Thymus (tissue), 11 donors: ENCODE data around the gene ARMC7. TPM values are rescaled to one million over a fixed set of nuclear protein-coding genes. Genes with fewer than 3 reads are reported as not detected.

Experiments used
- DNase-seq, 9 donors: peaks; one replicate each; pipeline ENCODE4 v3.0.0-alpha.2; 2013; ENCODE audit warnings: low spot score in 9 of 9, low read depth in 6 of 9, missing footprints in 1 of 9
- H3K27ac ChIP-seq, 2 donors: one replicate each; pipeline ENCODE4 v1.5.1; 2013; ENCODE audit warnings: control low read depth in 1 of 2, low read depth in 1 of 2, low read length in 1 of 2, mild to moderate bottlenecking in 1 of 2, moderate library complexity in 1 of 2
- H3K27me3 ChIP-seq, 2 donors: one replicate each; pipeline ENCODE4 v1.5.1; 2013; ENCODE audit warnings: low read length in 1 of 2; ENCODE audit not compliant: control insufficient read depth in 2 of 2, insufficient read depth in 1 of 2
- H3K36me3 ChIP-seq, 2 donors: one replicate each; pipeline ENCODE4 v1.5.1; 2013; ENCODE audit warnings: low read length in 1 of 2, mild to moderate bottlenecking in 1 of 2, moderate library complexity in 1 of 2; ENCODE audit not compliant: control insufficient read depth in 2 of 2, insufficient read depth in 2 of 2
- H3K4me1 ChIP-seq, 2 donors: one replicate each; pipeline ENCODE4 v1.5.1; 2013; ENCODE audit warnings: low read length in 2 of 2; ENCODE audit not compliant: control insufficient read depth in 2 of 2, insufficient read depth in 2 of 2
- H3K4me3 ChIP-seq, 2 donors: one replicate each; pipeline ENCODE4 v1.5.1; 2013; ENCODE audit warnings: low read length in 2 of 2, control low read depth in 1 of 2, mild to moderate bottlenecking in 1 of 2
- H3K9me3 ChIP-seq, 2 donors: one replicate each; pipeline ENCODE4 v1.5.1; 2013; ENCODE audit warnings: low read length in 1 of 2, mild to moderate bottlenecking in 1 of 2; ENCODE audit not compliant: control insufficient read depth in 2 of 2, insufficient read depth in 1 of 2
- WGBS: extraction: QIAGEN DNeasy Blood & Tissue Kit; methylation state at CpG from one replicate; pipeline ENCODE4 v1.1.7; 2013; 5-methylcytosine and 5-hydroxymethylcytosine counted together
- polyA plus RNA-seq: library from polyadenylated mRNA; stranded (reverse); fragments of 200-250 nt; gene quantifications from one replicate; pipeline ENCODE4 v1.2.3, GENCODE V29; 2013
- total RNA-seq: library from RNA; stranded (reverse); fragments of 120-200 nt; gene quantifications from one replicate; pipeline ENCODE4 v1.2.4, GENCODE V29; 2013
- donor health status: healthy.

Gene ARMC7
- total and polyA plus RNA-seq, 2 donors, result 4.3 to 10.0 TPM

DNA sequence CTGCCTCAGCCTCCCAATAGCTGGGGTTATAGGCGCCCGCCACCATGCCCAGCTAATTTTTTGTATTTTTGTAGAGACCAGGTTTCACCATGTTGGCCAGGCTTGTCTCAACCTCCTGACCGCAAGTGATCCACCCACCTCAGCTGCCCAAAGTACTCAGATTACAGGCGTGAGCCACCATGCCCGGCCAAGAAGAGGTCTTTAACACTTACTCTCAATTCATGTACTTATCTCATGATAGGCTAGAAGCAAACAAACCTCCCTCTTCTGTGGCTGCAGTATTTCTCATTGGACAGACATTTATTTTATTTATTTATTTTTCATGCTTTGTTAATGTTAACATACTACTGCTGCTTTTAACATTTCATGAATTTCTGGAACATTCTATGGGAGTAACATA is 28.8 kb downstream of the ARMC7 start:
- peaks cover 36 to 70% of the 10 kb centered on the region in 2 donors for H3K36me3 ChIP-seq
- H3K27me3 ChIP-seq, result no peaks in the 10 kb centered on the region
- peaks cover 0 to 6% of the 10 kb centered on the region in 2 donors for H3K4me1 ChIP-seq
- DNase-seq, result no peak
- WGBS, result 94% methylated on average over 5 of the region's 5 CpGs
- H3K27ac ChIP-seq, result no peak overlapping the region
- H3K4me3 ChIP-seq, result no peak overlapping the region
- no peaks in the 10 kb centered on the region for H3K9me3 ChIP-seq

DNA sequence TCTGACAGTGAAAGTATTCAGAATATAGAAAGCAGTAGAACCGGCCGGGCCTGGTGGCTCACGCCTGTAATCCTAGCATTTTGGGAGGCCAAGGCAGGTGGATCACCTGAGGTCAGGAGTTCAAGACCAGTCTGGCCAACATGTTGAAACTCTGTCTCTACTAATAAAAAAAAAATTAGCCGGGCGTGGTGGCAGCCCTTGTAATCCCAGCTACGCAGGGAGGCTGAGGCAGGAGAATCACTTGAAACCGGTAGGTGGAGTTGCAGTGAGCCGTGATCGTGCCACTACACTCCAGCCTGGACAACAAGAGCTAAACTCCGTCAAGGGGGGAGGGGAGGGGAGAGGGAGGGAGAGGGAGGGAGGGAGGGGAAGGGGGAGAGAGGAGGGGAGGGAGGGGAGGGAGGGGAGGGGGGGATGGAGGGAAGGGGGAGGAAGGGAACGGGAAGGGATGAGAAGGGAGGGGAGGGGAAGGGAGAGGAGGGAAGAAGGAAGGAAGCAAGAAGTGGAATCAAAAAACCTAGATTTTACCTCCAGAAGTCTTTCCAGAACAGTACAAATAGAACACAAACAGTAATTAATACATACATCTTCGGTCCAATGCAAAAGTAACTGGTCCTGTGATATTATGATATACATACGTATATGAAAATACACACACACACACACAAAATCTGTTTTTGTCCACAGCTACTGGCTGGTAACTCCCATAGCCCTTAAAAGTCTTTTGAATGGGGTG is 32.6 kb downstream of the ARMC7 start:
- Histone ChIP-seq H3K27me3 (no peaks in the 10 kb centered on the region), H3K4me3 (no peak overlapping the region), H3K36me3 (peaks cover 59 to 83% of the 10 kb centered on the region in 2 donors), H3K4me1 (peaks cover 0 to 6% of the 10 kb centered on the region in 2 donors), H3K27ac (no peak overlapping the region), H3K9me3 (no peaks in the 10 kb centered on the region)
- WGBS, result 94% methylated on average over 13 of the region's 13 CpGs
- no peak for DNase-seq

DNA sequence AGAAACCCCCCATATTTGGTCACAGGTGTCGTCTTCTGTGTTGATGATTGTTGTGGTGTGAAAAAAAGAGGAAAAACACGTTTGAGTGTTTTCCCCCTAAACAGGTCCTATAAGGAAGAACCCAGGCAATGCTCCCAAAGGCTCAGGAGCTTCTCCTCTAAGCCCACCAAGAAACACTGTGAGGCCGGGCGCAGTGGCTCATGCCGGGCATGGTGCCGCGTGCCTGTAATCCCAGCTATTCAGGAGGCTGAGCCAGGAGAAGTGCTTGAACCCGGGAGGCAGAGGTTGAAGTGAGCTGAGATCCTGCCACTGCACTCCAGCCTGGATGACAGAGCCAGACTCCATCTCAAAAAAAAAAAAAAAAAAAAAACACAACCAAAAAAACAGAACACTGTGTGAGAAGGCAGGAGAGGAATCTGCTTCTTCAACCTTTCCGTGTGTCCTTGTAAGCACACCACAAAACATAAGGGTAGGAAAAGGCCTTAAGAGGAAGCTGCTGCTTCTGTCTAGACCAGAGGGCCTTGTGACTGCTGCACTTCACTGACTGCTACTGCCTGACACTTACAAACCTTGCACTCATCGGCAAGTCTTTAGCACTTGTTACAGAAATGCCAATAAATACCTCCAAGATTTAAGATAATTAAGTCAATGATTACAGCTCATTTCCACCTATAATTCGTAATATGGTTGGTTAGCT is 35.2 kb downstream of the ARMC7 start:
- Histone ChIP-seq H3K9me3 (no peaks in the 10 kb centered on the region), H3K27me3 (no peaks in the 10 kb centered on the region), H3K27ac (no peak overlapping the region), H3K36me3 (peaks cover 60 to 82% of the 10 kb centered on the region in 2 donors), H3K4me3 (no peak overlapping the region), H3K4me1 (peaks cover 0 to 6% of the 10 kb centered on the region in 2 donors)
- no peak for DNase-seq
- 95% methylated on average over 11 of the region's 11 CpGs for WGBS

DNA sequence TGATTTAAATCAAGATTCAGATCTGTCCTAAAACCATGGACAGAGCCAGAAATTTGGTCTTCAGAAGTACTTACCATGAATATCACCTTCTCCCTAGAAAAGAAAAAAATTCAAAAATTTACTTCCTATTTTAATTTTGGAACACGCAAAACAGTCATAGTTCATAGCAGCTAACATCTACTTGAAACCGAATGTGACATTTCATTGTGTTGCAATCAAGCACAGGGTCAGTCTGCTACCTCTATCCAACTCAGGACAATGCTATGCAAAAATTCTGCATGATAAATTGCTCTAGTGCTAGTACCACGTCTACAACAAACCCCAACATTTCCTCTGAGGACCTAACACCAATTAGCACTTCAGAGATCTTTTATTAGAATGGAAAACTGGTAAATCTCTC is 36.8 kb downstream of the ARMC7 start:
- Histone ChIP-seq H3K27ac (no peak overlapping the region), H3K4me1 (no peaks in the 10 kb centered on the region), H3K4me3 (no peak overlapping the region), H3K36me3 (peaks cover 52 to 67% of the 10 kb centered on the region in 2 donors), H3K27me3 (no peaks in the 10 kb centered on the region), H3K9me3 (no peaks in the 10 kb centered on the region)
- WGBS, result 98% methylated on average over 3 of the region's 3 CpGs
- no peak for DNase-seq

DNA sequence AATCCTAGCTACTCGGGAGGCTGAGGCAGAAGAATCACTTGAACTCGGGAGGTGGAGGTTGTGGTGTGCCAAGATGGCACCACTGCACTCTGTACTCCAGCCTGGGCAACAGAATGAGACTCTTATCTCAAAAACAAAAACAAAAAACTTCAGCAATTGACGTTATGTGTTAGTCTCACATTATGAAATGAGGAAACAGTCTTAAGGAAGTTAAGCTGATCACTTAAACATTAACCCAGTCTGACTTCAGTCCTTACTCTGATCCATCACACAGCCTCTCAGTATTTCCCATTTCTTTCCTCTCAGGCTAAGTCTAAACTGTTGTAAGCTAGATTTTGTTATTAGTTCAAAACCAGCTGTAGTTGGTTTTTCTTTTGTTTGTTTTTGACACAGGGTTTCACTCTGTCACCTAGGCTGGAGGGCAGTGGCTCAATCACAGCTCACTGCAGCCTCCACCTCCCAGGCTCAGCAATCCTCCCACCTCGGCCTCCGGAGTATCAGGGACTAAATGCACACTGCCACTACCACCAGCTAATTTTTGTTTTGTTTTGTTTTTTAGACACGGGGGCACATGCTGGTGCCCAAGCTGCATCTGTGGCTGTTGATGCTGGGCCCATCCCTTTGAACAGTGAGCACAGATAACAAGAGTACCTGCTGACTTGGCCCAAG is 38.2 kb downstream of the ARMC7 start:
- Histone ChIP-seq H3K36me3 (peaks cover 45 to 56% of the 10 kb centered on the region in 2 donors), H3K4me3 (no peak overlapping the region), H3K4me1 (peaks cover 5 to 6% of the 10 kb centered on the region in 2 donors), H3K27me3 (no peaks in the 10 kb centered on the region), H3K9me3 (no peaks in the 10 kb centered on the region), H3K27ac (no peak overlapping the region)
- no peak for DNase-seq
- WGBS, result 97% methylated on average over 6 of the region's 6 CpGs

DNA sequence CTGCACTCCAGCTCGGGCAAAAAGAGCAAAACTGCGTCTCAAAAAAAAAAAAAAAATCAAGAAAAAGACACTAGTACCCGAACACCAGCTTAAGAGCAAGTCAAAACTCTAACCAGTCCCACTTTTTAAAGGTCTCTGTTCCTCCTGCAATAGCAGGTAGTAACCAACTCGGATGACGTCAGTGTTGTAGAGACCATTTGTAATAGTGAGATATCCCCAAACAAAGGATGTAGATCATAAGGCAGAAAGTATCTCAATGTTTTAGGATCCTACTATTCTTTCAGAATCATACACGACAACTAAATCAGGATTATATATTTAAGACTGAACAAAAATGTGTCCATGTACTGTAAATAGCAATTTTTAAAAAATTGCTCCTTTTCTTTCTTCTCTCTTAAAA is 42.2 kb downstream of the ARMC7 start:
- Histone ChIP-seq H3K36me3 (peaks cover 15 to 19% of the 10 kb centered on the region in 2 donors), H3K27me3 (no peaks in the 10 kb centered on the region), H3K27ac (no peak overlapping the region), H3K4me3 (no peak overlapping the region), H3K9me3 (no peaks in the 10 kb centered on the region), H3K4me1 (peaks cover 14 to 20% of the 10 kb centered on the region in 2 donors)
- 95% methylated on average over 6 of the region's 6 CpGs for WGBS
- DNase-seq, result no peak

DNA sequence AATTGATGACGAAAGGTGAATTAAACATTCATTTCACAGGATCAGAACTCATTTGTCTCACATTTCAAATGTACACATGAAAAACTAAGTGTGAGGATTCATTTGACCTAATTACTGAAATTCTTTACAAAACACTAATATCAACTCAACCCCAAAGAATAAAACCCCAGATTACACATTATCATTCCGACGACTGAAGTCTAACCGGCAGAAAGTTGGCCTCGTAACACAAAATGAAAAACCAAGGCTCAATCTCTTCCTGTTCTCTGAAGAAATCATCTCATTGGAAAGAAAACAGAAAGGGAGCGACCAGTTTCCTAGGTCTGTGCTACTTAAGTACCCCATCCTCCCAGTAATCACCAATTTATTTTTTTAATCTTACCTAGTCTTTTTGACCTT is 42.8 kb downstream of the ARMC7 start:
- Histone ChIP-seq H3K27me3 (no peaks in the 10 kb centered on the region), H3K9me3 (no peaks in the 10 kb centered on the region), H3K27ac (no peak overlapping the region), H3K4me1 (peaks cover 14 to 20% of the 10 kb centered on the region in 2 donors), H3K36me3 (peaks cover 10 to 18% of the 10 kb centered on the region in 2 donors), H3K4me3 (peak overlapping the region; percentile 96 to 98)
- 90% methylated on average over 6 of the region's 6 CpGs for WGBS
- DNase-seq, result no peak

DNA sequence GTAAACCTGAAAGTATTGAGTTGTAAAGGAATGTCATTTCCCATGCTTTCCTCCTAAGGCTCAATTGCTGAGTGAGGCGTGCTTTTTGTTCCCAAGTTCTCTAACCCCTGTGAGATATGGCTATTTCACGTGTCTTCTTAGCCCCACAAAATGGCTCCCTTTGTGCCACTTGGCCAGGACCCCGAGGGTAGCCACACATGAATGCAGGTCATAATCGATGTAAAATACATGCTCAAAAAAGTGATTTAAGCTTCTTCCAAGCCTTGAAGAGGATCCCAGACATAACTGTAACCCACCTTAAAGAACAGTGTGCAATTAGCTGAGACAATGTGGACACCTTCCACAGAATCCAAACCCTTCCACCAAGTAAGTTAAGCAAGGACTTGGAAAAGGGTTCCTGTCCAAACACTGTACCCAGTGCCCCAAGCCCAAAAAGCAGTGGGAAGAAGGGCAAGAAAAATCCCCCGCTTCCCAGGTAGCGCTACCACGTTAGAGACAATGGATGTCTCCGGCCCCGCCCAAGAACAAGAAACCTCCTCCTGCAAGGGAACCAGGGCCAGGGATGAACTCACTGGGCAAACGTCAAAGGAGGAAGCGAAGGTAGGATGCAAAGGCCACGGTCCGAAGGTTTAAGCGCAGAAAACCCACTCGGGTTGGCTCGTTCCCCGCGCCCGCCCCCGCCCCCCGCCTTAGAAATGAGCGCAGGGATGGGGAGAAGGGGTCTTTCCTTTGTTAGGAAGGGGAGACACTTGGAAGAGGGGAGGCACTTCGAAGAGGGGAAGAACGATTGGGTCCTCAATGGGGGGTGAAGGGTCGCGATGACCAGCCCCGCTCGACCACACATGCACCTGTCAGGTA is 43.4 kb downstream of the ARMC7 start:
- Histone ChIP-seq H3K27ac (peak overlapping the region in 1 of 2 donors; percentile 51), H3K9me3 (no peaks in the 10 kb centered on the region), H3K4me3 (peak overlapping the region; percentile 96 to 98), H3K36me3 (peaks cover 3 to 12% of the 10 kb centered on the region in 2 donors), H3K27me3 (no peaks in the 10 kb centered on the region), H3K4me1 (peaks cover 14 to 20% of the 10 kb centered on the region in 2 donors)
- DNase-seq, result peak in 3 of 9 donors; percentile 10 to 35 (median 14)
- 10% methylated on average over 28 of the region's 28 CpGs for WGBS
